Airway epithelial cell (primary cell): ENCODE measurements around the gene AKR7A3. TPM values are rescaled to one million over a fixed set of nuclear protein-coding genes. Genes with fewer than 3 reads are reported as not detected.

Experiments
- total RNA-seq: library from RNA; depleted of rRNA; stranded (reverse); fragments of >200 nt; gene quantifications from 2 replicates; pipeline ENCODE4 v1.2.3, GENCODE V29; 2015

Gene AKR7A3
- total RNA-seq, result 0.14 and 0.19 TPM in 2 replicates

GRCh38 chr1:19288324-19289241 lies at the start of gene AKR7A3:
TSS of gene AKR7A3 (minus strand) at chr1:19288770. CDS start at chr1:19288709, 61 bp downstream.

DNA sequence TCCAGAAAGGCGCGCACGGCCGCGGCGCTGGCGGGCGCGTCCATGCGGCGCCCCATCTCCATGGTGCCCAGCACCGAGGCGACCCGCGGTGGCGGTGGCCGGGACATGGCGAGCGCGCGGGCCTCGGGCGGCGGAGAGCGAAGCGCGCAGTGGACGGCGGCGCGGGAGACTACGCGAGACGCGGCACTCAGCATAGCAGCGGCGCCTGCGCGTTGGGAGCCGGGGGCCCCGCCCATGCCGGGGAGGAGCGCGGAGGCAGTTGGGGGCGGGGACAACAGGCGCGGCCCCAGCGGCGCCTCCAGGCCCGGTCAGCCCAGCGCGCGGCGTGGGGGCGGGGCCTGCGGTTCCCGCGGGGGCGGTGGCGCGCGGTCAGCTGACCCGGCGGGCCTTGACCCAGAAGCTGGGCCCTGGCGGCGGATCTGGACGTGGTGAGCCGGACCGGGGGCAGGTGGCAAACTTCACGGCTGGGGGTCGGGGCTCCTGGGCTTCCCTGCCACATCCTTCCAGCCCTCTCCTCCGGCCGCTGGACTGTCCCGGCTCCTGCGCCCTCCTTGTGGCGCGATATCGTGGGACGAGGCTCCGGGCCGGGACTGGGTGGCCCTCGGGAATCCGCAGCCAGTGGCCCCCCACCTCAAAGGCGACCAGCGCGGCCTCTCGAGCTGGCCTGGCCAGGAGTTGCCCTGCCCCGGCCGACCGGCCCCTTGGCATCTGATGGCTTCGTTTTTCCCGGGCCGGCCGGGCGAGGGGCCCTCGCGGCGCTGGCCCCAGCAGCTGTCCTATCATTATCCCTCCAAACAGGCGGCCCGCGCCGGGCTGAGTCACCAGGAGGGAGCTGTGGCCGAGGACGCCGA lies 23.6 kb upstream of the AKR7A3 start, which contains the start of the genes AKR7A2 and SLC66A1:
Gene AKR7A2 (minus strand): TSS at position 214 of the 851 bp plus-strand sequence. CDS start 20 bp downstream, at position 194.
Gene SLC66A1 (plus strand): TSS at position 396 of the 851 bp plus-strand sequence. CDS start 5,352 bp downstream, outside the sequence.

GRCh38 chr1:19251305-19252196 lies 37.0 kb downstream of the AKR7A3 start, which contains the start of the genes EMC1 and MRTO4:
TSS of gene EMC1 (minus strand) at chr1:19251524. CDS start at chr1:19251509, 15 bp downstream.
TSS of gene MRTO4 (plus strand) at chr1:19251805. CDS start at chr1:19251836, 31 bp downstream.

Other genes with a start within 250 kb of the AKR7A3 start
- gene UBR4, start 78.5 kb downstream of the AKR7A3 start, total RNA-seq, result 49.5 and 67.5 TPM in 2 replicates
- gene EMC1, start 37.2 kb downstream of the AKR7A3 start, total RNA-seq, result 43.0 and 58.8 TPM in 2 replicates
- gene MRTO4, start 37.0 kb downstream of the AKR7A3 start, total RNA-seq, result 46.8 and 54.8 TPM in 2 replicates
- 82.9 and 92.9 TPM in 2 replicates for gene AKR7A2, start 23.4 kb upstream of the AKR7A3 start, total RNA-seq
- gene SLC66A1, start 23.6 kb upstream of the AKR7A3 start, total RNA-seq, result 13.1 and 13.7 TPM in 2 replicates
- 69.1 and 99.1 TPM in 2 replicates for gene CAPZB, start 196.8 kb upstream of the AKR7A3 start, total RNA-seq